ENCODE measurements around the gene RAP1GAP.

RAP1GAP gene

DNA sequence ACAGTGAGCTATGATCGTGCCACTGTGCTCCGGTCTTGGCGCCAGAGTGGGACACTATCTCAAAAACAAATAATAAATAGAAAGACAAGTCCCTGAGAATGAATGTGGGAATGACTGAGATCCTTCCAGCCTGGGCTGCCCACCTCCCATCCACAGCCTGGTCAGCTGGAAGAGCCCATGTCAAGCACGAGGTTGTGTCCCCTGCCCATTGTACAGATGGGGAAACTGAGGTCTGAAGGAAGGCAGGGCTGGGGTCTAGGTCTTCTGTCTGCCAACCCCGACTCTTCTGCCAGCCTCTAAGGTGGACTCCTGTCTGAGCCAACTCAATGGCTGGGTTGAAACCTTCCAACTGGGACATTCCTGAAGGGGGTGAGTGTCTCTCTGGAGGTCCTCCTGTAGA lies 79.5 kb downstream of the RAP1GAP start:
- DNase-seq = no peak

DNA sequence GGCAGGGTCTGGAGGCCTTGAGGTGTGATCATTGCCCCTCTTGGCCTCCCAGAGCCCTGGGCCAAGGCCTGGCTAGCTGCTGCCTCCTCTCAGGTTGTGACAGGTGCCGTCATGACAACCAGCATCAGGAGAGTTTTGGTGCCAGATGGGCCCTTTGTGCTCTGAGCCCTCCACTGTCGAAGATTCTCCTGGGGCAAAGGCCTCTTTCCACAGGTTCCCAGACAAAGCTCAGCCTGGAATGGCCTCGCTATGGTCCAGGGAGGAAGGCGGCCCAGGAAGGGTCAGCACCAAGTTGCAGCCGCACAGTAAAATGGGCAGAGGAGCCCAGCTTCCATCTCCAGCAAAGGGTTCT lies 81.6 kb downstream of the RAP1GAP start:
- DNase-seq = no peak

DNA sequence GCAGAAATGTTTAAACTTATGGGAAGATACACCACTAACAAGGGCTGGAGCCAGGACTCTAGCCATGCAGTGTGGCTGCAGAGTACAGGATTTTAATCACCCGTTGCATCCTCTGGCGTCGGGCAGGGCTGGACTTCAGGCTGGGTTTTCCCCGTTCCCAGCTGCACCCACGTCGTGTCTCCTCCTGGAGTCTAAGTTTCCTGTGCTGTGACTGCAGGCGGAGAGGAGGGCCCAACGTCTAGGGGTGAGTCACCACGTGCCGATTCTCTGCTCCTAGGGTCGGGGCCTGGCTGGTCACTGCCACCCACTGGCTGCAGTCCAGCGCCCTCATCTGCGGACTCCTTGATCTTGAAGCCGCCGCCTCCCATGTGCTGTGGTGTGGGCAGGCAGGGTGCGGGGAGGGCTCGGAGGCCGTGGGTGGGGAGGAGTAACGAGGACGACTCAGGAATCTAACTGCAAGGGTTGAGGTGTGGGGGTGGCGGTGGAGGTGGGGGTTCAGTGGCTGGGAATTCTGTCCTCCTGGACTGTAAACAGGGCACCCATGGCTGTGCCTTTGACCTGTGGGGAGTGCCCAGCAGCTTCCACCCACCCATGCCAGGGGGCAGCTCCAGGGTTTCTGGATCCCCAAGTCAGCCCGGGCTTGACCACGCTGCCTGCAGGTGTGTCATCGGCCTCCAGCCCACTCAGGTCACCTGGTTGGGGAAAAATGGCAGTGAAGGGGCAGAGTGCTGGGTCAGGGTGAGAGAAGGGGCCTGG lies 82.1 kb downstream of the RAP1GAP start:
- no peak for DNase-seq

DNA sequence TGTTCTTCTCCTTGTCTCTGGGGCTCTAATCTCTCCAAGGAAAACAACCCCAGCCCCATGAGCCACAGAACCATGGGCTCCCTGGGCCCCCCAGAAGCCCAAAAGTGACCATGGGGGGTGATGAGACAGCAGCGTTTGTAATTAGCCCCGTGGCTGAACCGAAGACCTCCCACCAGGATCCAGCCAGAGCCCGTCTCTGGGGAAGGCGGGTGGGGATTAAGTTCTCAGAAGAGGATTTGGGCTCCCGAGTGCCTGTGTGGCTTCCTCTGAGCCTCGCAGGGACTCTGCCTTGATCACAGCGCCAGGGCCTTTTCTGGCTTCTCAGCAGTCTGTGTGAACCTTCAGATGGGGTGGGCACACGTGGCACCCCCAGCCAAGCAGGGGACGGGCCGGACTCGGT lies 82.9 kb downstream of the RAP1GAP start:
- DNase-seq = no peak

DNA sequence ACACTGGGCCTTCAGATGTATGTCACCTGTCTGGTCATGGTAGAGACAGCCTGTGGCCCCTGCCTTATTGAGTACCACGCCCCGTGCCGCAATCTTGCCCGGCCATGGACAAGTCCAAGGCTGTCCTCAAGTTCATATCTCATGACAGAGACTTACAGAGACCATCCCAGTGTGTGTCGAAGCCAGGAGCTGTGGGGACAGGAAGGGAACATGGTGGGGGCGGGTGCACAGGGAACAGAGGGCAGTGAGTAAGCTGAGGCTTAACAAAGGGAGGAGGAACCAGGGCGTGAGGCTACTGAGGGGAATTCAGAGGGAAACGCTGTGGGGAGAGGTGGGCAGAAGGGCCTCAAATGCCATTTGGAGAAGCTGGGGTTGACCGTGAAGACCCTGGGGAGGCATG lies 84.1 kb downstream of the RAP1GAP start:
- DNase-seq = no peak

DNA sequence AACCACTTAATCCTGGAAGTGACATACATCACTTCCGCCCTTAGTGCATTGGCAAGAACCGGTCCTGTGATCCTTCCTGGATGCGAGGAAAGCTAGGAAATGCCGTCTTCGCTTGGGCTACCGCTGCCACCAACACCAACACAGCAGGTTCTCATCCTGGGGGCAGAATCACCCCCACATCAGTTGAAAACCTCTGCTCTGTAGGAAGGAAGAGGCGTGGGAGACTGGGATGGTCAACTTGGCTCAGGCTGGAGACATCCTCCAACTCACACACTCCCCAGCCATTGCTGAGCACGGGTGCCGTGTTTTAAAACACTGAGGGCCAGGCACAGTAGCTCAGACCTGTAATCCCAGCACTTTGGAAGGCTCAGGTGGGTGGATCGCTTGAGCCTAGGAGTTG lies 85.1 kb downstream of the RAP1GAP start:
- DNase-seq = no peak

DNA sequence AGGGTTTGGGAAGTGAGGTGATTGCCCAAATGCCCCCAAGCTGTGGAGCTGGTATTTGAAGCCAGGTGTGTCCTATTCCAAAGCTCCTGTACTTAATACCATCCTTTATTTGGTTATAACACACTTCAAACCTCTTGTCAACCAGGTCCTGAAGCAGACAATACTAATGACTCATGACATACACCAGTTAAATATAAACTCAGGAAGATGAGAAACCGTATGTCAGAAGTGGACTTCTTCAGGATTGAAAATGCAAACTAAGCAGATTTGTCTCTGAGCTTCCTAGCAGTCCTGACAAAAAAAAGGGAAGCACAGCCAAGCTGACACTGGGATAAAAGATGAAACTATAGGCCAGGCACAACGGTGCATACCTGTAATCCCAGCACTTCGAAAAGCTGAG lies 89.4 kb downstream of the RAP1GAP start:
- DNase-seq = peak; percentile 65

DNA sequence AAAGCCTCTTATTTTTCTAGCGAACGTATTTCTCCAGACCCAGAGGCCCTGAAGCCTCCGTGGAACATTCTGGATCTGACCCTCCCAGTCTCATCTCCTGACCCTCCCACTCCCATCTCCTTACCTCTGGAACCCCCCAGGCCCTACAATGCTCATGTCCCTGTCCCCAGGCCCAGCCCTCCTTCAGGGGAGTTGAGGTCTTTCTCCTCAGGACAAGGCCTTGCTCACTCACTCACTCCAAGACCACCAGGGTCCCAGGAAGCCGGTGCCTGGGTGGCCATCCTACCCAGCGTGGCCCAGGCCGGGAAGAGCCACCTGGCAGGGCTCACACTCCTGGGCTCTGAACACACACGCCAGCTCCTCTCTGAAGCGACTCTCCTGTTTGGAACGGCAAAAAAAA lies 91.2 kb downstream of the RAP1GAP start:
- DNase-seq = no peak

DNA sequence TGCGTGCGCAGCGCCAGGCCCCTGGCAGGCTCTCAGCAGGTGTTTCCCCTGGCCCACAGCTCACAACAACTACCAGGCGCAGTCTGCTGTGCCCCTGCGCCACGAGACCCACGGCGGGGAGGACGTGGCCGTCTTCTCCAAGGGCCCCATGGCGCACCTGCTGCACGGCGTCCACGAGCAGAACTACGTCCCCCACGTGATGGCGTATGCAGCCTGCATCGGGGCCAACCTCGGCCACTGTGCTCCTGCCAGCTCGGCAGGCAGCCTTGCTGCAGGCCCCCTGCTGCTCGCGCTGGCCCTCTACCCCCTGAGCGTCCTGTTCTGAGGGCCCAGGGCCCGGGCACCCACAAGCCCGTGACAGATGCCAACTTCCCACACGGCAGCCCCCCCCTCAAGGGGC lies 91.8 kb downstream of the RAP1GAP start:
- no peak for DNase-seq

DNA sequence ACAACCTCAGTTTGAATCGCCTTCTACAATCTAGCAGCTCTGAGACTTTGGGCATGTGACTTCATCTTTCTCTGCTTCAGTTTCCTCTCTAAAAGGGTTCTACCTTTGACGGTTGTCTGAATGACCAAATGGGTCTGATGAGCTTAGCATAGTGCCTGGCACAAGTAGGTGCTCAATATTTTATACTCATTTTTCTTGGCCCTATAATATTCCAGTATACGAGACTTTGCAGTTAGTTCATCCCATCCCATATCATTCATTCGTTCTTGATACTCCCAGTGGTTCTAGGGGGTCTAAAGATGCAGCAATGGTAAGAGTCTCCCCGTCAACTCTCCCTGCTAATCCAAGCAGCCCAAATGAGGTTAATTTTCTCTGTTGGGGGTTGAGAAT lies 92.4 kb downstream of the RAP1GAP start:
- DNase-seq = no peak

DNA sequence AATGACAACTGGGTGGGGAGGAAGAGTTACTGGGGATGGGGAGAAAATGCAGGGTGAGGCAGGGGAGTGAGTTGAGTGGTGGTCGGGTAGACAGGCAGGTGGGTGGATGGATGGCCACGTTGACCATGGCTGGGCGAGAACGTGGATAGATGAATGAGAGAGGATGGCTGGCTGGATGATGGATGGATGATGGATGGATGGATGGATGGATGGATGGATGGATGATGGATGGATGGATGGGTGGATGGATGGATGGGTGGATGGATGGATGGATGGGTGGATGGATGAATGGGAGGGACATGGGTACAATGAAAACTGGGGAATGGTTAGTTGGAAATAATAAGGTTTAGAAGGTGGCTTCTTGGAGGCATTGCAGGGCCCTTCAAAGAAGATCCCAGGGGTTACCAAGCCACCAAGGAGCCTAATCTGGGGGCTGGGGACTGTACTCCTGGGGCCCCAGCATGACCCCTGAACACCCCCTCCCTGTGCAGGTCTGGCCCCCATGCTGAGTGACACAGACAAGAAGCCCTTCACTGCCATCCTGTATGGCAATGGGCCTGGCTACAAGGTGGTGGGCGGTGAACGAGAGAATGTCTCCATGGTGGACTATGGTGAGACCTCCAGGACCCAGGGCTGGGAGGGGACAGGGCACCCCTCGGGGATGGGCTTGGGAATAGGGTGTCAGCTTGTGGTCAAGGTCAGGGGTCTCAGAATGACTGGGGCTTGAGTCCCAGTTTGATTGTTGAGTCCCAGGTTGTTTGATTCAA lies 92.9 kb downstream of the RAP1GAP start:
- no peak for DNase-seq

DNA sequence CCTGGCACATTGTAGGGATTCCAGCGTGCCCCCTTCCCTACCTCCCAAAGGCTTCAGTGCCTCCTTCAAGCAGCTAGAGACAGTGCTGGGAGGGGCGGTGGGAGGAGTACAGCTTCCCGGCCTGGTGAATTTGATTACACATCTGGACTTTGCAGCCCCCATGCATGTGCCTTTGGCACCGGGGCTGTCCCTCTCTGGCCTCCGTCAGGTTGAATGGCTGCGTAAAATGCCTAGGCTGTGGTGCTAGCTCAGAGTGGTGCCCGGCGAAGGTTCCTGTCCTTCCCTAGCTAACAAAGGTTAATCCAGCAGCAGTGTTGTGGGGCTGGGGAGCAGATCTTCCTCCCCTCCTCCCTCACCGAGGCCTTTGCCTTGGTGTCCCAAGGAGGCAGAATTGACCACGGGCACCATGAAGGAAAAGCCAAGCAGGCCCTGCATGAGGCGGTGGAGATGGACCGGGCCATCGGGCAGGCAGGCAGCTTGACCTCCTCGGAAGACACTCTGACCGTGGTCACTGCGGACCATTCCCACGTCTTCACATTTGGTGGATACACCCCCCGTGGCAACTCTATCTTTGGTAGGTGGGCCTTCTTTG lies 93.7 kb downstream of the RAP1GAP start:
- no peak for DNase-seq

DNA sequence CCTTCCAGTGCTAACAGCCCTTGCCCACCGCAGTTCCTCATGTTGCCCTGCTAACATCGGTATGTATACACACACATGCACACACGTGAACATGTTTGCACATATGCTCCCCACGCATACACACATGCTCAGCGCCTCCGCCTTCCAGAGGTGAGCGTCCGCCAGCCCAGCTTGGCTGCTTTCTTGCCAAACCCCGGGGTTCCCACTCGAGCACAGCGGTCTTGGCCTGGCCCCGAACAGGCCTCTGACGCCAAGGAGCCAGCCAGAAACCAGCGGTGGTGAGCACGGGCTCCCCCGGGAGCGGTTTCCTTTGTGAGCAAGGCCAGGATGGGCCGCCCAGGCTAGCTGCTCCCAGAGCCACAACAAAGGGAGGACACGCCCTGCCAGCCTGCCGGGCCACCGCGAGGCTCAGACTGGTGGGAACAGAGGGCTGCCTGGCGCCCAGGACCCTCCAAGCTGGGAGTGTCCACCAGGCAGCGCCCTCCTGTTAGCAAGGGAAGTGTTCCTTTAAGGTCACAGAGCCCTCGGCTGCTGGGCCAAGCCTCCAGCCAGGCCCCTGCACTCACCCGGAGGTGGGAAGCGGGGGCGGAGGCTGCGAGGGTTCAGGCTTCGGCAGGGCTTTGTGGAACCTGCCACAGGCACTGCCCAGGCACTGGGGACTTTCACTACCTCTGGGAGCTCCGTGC lies 94.5 kb downstream of the RAP1GAP start:
- DNase-seq = no peak

DNA sequence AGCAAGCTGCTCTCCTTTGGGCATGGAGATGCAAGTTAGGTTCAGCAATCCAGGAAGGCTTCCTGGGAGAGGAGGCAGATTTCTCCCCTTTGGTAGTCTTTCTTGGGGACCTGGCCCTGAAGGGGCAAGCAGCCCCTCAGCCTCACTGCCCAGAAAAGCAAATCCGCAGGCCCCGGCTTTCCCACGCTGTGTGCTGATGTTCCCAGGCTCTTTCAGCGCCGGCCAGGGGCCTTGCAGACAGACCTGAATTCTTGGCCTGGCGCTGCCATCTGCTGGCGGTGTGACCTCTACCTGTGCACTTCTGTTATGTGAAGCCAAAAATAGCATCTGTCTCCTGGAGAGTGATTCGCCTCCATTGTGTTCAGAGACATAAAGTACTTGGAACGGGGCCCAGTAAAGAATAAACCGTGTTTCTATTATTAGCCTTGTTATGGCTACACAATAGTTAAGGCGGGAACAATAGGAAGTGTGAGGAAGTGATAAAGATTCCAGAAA lies 95.1 kb downstream of the RAP1GAP start:
- peak; percentile 92 for DNase-seq

DNA sequence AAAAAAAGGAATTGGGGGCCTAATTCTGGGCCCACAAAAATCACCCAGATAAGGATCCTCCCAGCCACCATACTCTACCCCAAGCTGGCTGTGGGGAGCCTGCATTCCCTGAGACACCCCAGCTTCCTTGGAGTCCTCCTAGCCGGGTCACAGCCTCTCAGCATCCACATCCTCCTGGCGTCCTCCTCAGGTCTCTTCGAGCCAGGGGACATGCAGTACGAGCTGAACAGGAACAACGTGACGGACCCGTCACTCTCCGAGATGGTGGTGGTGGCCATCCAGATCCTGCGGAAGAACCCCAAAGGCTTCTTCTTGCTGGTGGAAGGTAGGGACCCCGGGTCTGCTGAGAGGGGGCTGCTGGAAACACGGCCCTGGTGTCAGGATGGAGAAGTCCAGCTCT lies 95.7 kb downstream of the RAP1GAP start:
- no peak for DNase-seq

DNA sequence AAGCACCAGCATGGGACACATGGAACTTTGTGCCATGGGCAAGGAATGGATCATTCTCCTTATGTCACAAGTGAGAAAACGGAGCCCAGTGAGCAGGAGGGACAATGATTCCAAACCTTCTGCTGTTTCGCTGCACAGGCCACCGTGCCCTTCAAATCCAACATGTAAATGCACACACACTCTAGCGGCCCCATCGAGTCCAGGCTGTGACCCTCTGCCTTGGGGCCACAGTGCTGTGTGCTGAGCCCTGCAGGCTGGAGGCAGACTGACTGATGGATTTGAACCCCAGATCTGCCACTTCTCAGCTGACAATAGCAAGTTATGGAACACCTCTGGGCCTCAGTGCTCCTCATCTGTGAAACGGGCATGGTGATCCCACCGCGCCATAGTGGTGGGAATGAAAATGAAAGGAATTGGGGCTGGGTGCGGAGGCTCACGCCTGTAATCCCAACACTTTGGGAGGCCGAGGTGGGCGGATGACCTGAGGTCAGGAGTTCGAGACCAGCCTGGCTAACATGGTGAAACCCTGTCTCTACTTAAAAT lies 96.4 kb downstream of the RAP1GAP start:
- no peak for DNase-seq

DNA sequence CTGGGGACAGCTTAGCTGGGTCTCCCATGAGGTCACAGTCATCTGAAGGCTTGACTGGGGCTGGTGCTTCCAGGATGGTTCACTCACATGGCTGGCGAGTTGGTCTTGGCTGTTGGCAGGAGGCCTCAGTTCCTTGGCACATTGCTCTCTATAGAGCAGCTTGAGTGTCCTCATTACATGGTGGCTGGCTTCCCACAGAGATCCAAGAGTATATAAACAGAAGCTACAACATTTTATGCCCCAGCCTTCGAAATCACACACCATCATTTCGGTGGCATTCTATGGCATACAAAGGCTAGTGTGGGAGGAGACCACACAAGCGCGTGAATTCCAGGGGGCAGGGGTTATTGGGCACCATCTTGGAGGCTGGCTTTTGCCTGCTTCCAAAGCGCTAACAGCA lies 96.9 kb downstream of the RAP1GAP start:
- no peak for DNase-seq

DNA sequence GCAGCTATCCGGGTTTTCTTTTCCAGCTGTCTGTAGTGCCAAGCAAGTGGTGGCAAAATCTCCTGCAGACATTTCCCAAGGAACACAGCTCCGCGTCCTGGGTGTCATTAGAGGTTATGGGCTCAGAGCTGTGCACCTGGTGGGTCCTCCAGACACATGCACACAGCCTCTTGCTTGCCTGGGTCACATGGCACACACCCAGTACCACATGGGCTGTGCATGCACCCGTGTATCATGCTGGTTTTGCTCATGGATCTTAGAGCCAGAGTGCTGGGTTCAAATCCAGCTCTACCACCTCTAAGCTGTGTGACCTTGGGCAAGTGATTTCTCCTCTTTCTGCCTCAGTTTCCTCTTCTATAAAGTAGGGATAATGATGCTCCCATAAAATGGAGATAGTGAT lies 98.3 kb downstream of the RAP1GAP start:
- DNase-seq = no peak

DNA sequence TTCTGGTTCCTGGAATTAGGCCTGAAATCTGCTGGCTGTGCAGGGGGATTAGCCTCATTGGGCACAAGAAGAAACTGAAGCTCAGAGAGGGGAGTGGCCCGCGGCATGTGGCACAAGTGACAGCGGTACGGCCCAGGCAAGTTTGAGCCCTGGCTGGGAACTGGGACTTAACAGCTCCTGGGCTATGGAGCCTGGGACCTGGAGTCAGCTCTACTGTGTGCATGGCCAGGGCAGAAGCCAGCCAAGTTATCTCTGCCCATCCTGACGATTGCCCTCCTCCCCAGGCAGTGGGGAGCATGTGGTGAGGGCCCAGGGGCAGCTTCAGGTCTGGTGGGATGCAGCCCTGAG lies 98.7 kb downstream of the RAP1GAP start:
- no peak for DNase-seq

DNA sequence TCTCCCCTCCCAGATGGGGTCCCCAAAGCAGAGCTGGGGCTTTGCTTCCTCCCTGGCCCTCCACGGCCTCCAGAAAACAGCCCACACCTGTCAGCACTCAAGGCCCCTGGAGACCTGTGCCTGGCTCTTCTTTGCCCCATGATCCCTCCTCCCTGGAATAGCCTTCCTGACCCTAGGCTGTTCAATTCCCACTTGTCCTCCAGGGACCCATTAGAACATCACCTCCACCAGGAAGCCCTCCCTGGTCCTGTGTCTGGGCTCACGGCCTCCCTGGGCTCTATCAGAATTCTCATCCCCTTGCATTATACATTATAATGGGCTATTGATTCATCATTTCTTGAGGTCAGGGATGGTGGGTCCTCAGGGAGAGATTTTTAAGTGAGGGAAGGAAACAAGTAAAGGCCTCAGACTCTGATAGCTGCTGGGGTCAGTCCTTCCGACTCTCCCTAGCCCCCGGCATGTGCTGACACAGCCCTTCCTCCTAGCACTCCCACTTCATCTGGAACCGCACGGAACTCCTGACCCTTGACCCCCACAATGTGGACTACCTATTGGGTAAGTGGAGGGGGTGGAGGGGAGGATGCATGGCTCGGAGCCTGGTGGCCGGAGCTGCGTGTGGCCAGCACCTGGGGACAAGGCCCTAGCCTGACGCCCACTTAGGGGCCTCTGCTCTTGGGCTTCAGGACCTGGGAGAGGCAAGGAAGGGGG lies 99.2 kb downstream of the RAP1GAP start:
- DNase-seq = no peak

DNA sequence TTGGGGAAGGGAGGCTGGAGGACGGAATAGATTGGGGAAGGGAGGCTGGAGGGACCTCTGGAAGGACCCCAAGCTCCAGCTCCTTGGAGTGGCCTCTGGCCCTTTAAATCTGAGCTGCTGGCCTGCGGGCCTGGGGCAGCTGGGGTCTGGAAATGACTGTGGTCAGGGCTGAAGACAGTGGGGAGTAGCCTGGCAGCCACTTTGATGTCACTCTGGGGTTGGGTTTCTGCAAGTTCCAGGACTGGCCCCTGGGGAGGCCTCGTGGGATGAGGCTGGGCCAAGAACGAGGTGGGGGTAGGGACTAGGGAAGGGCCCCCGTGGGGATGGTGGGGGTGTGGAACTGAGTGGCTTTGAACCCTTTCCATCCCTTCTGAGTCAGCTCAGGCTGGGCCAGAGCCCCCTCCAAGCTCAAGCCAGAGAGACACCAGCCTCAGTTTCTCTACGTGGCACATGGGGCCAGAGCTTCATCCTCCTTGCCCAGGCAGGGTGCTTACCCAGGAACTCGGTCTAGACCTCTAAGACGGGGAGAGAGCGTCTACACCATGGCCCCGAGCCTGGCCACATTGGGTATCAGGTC lies 100.3 kb downstream of the RAP1GAP start:
- DNase-seq = no peak

DNA sequence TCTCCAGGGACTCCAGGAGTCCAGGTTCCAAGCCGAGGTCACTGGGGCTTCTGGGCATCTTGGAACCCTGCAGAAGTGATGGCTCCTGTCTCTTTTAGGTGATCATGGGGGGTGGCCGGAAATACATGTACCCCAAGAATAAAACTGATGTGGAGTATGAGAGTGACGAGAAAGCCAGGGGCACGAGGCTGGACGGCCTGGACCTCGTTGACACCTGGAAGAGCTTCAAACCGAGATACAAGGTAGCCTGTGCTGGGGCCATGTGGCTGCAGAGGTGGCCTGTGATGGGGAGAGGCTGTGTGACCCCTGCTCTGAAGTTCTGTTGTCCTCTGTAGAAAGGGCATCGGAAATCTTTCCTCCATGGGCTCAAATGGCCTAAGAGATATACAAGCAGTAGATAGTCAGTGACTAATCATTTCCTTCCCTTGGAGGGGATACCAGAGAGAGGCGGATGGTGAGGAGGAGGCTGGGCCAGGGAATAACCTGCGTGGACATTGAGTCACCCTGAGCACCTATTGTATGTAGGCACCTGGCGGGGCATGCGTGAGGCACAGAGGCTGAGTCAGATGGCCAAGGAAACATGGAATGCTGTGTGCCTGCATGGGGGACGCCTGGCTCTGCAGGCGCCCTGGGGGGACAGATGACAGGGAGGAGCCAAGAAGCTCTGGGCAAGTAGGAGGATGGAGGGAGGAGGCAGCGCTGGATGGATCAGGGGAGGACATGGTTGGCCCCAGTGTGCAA lies 101.0 kb downstream of the RAP1GAP start:
- no peak for DNase-seq
